Neural progenitor cell (in vitro differentiated cells): ENCODE data around the gene SLC51A. TPM values are rescaled to one million over a fixed set of nuclear protein-coding genes. Genes with fewer than 3 reads are reported as not detected.

ENCODE experiments used
- DNase-seq: peaks from one replicate; pipeline ENCODE4 v3.0.0-alpha.2; 2016; ENCODE audit warnings: low spot score
- H2AFZ ChIP-seq: fragments of 200-600 bp; sonication (generic); replicated peaks from 2 replicates; pipeline ENCODE4 v1.6.1; 2016; ENCODE audit warnings: antibody characterized with exemption
- H3F3A ChIP-seq: fragments of 200-600 bp; sonication (generic); 2 replicates; pipeline ENCODE4 v1.6.1; 2016; ENCODE audit warnings: antibody characterized with exemption, low read depth
- H3K27ac ChIP-seq: fragments of 200-600 bp; sonication (generic); 2 replicates; pipeline ENCODE4 v1.5.1; 2016; ENCODE audit warnings: mild to moderate bottlenecking
- H3K27me3 ChIP-seq: fragments of 200-600 bp; sonication (generic); 2 replicates; pipeline ENCODE4 v1.6.1; 2016; ENCODE audit warnings: mild to moderate bottlenecking, moderate library complexity
- H3K36me3 ChIP-seq: fragments of 200-600 bp; sonication (generic); 2 replicates; pipeline ENCODE4 v1.5.1; 2016
- H3K4me1 ChIP-seq: fragments of 200-600 bp; sonication (generic); 2 replicates; pipeline ENCODE4 v1.6.1; 2016; ENCODE audit warnings: mixed run types
- H3K4me2 ChIP-seq: fragments of 200-600 bp; sonication (generic); 2 replicates; pipeline ENCODE4 v1.6.1; 2016
- H3K4me3 ChIP-seq: fragments of 200-600 bp; sonication (generic); 2 replicates; pipeline ENCODE4 v1.5.1; 2016
- H3K79me2 ChIP-seq: fragments of 200-600 bp; sonication (generic); 2 replicates; pipeline ENCODE4 v1.6.1; 2016; ENCODE audit warnings: low read depth
- H3K9ac ChIP-seq: fragments of 200-600 bp; sonication (generic); 2 replicates; pipeline ENCODE4 v1.6.1; 2016
- H3K9me3 ChIP-seq: fragments of 200-600 bp; sonication (generic); 2 replicates; pipeline ENCODE4 v1.5.1; 2016; ENCODE audit warnings: low read depth
- H4K20me1 ChIP-seq: fragments of 200-600 bp; sonication (generic); 2 replicates; pipeline ENCODE4 v1.6.1; 2016; ENCODE audit warnings: low read depth
- H3K27ac Mint-ChIP-seq: 3 replicates; pipeline ENCODE4 v1.8.0; 2021; ENCODE audit warnings: mixed read lengths
- H3K27me3 Mint-ChIP-seq: 2 replicates; pipeline ENCODE4 v1.8.0; 2022; ENCODE audit warnings: low read depth, mild to moderate bottlenecking, inconsistent platforms, moderate library complexity, mixed read lengths; ENCODE audit not compliant: insufficient read depth
- H3K36me3 Mint-ChIP-seq: 3 replicates; pipeline ENCODE4 v1.8.0; 2021; ENCODE audit warnings: mixed read lengths
- H3K4me1 Mint-ChIP-seq: 3 replicates; pipeline ENCODE4 v1.8.0; 2021; ENCODE audit warnings: mixed read lengths
- H3K4me3 Mint-ChIP-seq: 3 replicates; pipeline ENCODE4 v1.8.0; 2021; ENCODE audit warnings: mild to moderate bottlenecking, moderate library complexity, mixed read lengths
- H3K9me3 Mint-ChIP-seq: 3 replicates; pipeline ENCODE4 v1.8.0; 2020; ENCODE audit warnings: mixed read lengths
- CTCF ChIP-seq: fragments of 200-600 bp; sonication (generic); IDR thresholded peaks from 2 replicates; pipeline ENCODE4 v1.5.1; 2017; ENCODE audit warnings: antibody characterized with exemption, mild to moderate bottlenecking
- EZH2 ChIP-seq: fragments of 200-600 bp; sonication (generic); IDR thresholded peaks from 2 replicates; pipeline ENCODE4 v1.6.1; 2017; ENCODE audit warnings: antibody characterized with exemption, mild to moderate bottlenecking, moderate library complexity
- EZH2phosphoT487 ChIP-seq: fragments of 200-600 bp; sonication (generic); IDR thresholded peaks from 2 replicates; pipeline ENCODE4 v1.6.1; 2017; ENCODE audit warnings: antibody characterized with exemption
- total RNA-seq: library from RNA; depleted of rRNA; stranded (reverse); fragments of >200 nt; gene quantifications from 2 replicates; pipeline ENCODE4 v1.2.3, GENCODE V29; 2015; ENCODE audit warnings: low replicate concordance

Gene SLC51A
- total RNA-seq, 1 donor from 2014 or later: not detected

GRCh38 chr3:196175722-196176121 lies 40.6 kb upstream of the SLC51A start:
- no peaks in the 10 kb centered on the region for H3K36me3 ChIP-seq
- Mint-ChIP-seq H3K27me3 (peaks cover 2% of the 10 kb centered on the region), H3K4me1 (peaks cover 26% of the 10 kb centered on the region), H3K36me3 (no peaks in the 10 kb centered on the region), H3K4me3 (no peak overlapping the region), H3K27ac (peak overlapping the region; percentile 61), H3K9me3 (no peaks in the 10 kb centered on the region)
- H3F3A ChIP-seq: no peaks in the 10 kb centered on the region
- TF ChIP-seq EZH2 (no peak), EZH2phosphoT487 (no peak), CTCF (no peak)
- H3K27ac ChIP-seq: no peak overlapping the region
- H3K9ac ChIP-seq: no peak overlapping the region
- no peak for DNase-seq
- H3K9me3 ChIP-seq: no peaks in the 10 kb centered on the region
- H2AFZ ChIP-seq: no peak overlapping the region
- no peaks in the 10 kb centered on the region for H3K27me3 ChIP-seq
- H3K4me2 ChIP-seq: no peak overlapping the region
- H4K20me1 ChIP-seq: no peaks in the 10 kb centered on the region
- H3K79me2 ChIP-seq: no peaks in the 10 kb centered on the region
- H3K4me1 ChIP-seq: peaks cover 10% of the 10 kb centered on the region
- H3K4me3 ChIP-seq: no peak overlapping the region

GRCh38 chr3:196177567-196177966 lies 38.8 kb upstream of the SLC51A start:
- Mint-ChIP-seq H3K9me3 (no peaks in the 10 kb centered on the region), H3K27ac (no peak overlapping the region)
- no peak for TF ChIP-seq EZH2phosphoT487
- TF ChIP-seq EZH2: no peak
- TF ChIP-seq CTCF: no peak

GRCh38 chr3:196177967-196178366 lies 38.4 kb upstream of the SLC51A start:
- H3K36me3 ChIP-seq: no peaks in the 10 kb centered on the region
- H3K9ac ChIP-seq: no peak overlapping the region
- H3K27me3 Mint-ChIP-seq: peaks cover 9% of the 10 kb centered on the region
- H3K4me3 Mint-ChIP-seq: no peak overlapping the region
- H3K9me3 ChIP-seq: no peaks in the 10 kb centered on the region
- H3F3A ChIP-seq: peaks cover 7% of the 10 kb centered on the region
- no peak overlapping the region for H3K4me2 ChIP-seq
- DNase-seq: no peak
- no peaks in the 10 kb centered on the region for H3K79me2 ChIP-seq
- H2AFZ ChIP-seq: no peak overlapping the region
- peaks cover 10% of the 10 kb centered on the region for H3K4me1 ChIP-seq
- H3K36me3 Mint-ChIP-seq: no peaks in the 10 kb centered on the region
- TF ChIP-seq EZH2: no peak
- no peak for TF ChIP-seq EZH2phosphoT487
- TF ChIP-seq CTCF: no peak
- no peaks in the 10 kb centered on the region for H4K20me1 ChIP-seq
- H3K9me3 Mint-ChIP-seq: no peaks in the 10 kb centered on the region
- H3K4me1 Mint-ChIP-seq: peaks cover 26% of the 10 kb centered on the region
- H3K27me3 ChIP-seq: no peaks in the 10 kb centered on the region
- H3K4me3 ChIP-seq: no peak overlapping the region
- no peak overlapping the region for H3K27ac Mint-ChIP-seq
- no peak overlapping the region for H3K27ac ChIP-seq

More at GRCh38 chr3:196177567-196177966, 38.8 kb upstream of the SLC51A start:
- DNase-seq: no peak
- no peak overlapping the region for H3K4me3 ChIP-seq
- H3K36me3 ChIP-seq: no peaks in the 10 kb centered on the region
- H3F3A ChIP-seq: peaks cover 7% of the 10 kb centered on the region
- H2AFZ ChIP-seq: no peak overlapping the region
- H3K27me3 Mint-ChIP-seq: peaks cover 6% of the 10 kb centered on the region
- H3K4me3 Mint-ChIP-seq: no peak overlapping the region
- H3K4me1 Mint-ChIP-seq: peaks cover 26% of the 10 kb centered on the region
- H3K4me2 ChIP-seq: no peak overlapping the region
- H4K20me1 ChIP-seq: no peaks in the 10 kb centered on the region
- H3K36me3 Mint-ChIP-seq: no peaks in the 10 kb centered on the region
- H3K9ac ChIP-seq: no peak overlapping the region
- H3K27me3 ChIP-seq: no peaks in the 10 kb centered on the region
- H3K9me3 ChIP-seq: no peaks in the 10 kb centered on the region
- H3K4me1 ChIP-seq: peaks cover 10% of the 10 kb centered on the region
- H3K27ac ChIP-seq: no peak overlapping the region
- H3K79me2 ChIP-seq: no peaks in the 10 kb centered on the region

- peak overlapping the region; percentile 34 for H3K4me2 ChIP-seq
- Mint-ChIP-seq H3K27me3 (peaks cover 11% of the 10 kb centered on the region), H3K36me3 (no peaks in the 10 kb centered on the region), H3K4me3 (no peak overlapping the region), H3K27ac (peak overlapping the region; percentile 24), H3K4me1 (peaks cover 29% of the 10 kb centered on the region), H3K9me3 (no peaks in the 10 kb centered on the region)
- H3K27me3 ChIP-seq: no peaks in the 10 kb centered on the region
- no peaks in the 10 kb centered on the region for H3K9me3 ChIP-seq
- H3K4me3 ChIP-seq: no peak overlapping the region
- H3F3A ChIP-seq: peaks cover 7% of the 10 kb centered on the region
- no peak overlapping the region for H2AFZ ChIP-seq
- H3K79me2 ChIP-seq: no peaks in the 10 kb centered on the region
- H3K9ac ChIP-seq: no peak overlapping the region
- TF ChIP-seq EZH2: no peak
- no peak for TF ChIP-seq EZH2phosphoT487
- no peak for TF ChIP-seq CTCF
- no peaks in the 10 kb centered on the region for H4K20me1 ChIP-seq
- no peaks in the 10 kb centered on the region for H3K36me3 ChIP-seq
- no peak for DNase-seq
- H3K27ac ChIP-seq: no peak overlapping the region
- peaks cover 10% of the 10 kb centered on the region for H3K4me1 ChIP-seq
Observed at GRCh38 chr3:196178993-196179379, 37.3 kb upstream of the SLC51A start.
